HEK293 (cell line): ENCODE results near the gene ZNF841.
"Not testable (repeated sequence)": the region's sequence is repeated elsewhere in the genome, so short reads cannot be mapped to it uniquely, and the experiment has no call there.

ENCODE experiments used
- ZEB2 ChIP-seq: fragments of 450-650 bp; formaldehyde crosslinking; IDR thresholded peaks from 2 replicates; pipeline ENCODE4 v1.5.1; 2016; ENCODE audit warnings: missing biosample characterization, missing genetic modification characterization
- ZNF10 ChIP-seq: fragments of 450-650 bp; formaldehyde crosslinking; IDR thresholded peaks from 2 replicates; pipeline ENCODE4 v1.5.1; 2017; ENCODE audit warnings: missing biosample characterization, missing genetic modification characterization
- ZNF776 ChIP-seq: fragments of 450-650 bp; formaldehyde crosslinking; IDR thresholded peaks from 2 replicates; pipeline ENCODE4 v1.5.0; 2017; ENCODE audit warnings: missing biosample characterization, missing genetic modification characterization, borderline replicate concordance
- TF ChIP-seq, protein P1 (sequence below): fragments of 450-650 bp; formaldehyde crosslinking; IDR thresholded peaks from 2 replicates; pipeline ENCODE4 v1.5.1; 2016; ENCODE audit warnings: missing biosample characterization, missing genetic modification characterization

DNA sequence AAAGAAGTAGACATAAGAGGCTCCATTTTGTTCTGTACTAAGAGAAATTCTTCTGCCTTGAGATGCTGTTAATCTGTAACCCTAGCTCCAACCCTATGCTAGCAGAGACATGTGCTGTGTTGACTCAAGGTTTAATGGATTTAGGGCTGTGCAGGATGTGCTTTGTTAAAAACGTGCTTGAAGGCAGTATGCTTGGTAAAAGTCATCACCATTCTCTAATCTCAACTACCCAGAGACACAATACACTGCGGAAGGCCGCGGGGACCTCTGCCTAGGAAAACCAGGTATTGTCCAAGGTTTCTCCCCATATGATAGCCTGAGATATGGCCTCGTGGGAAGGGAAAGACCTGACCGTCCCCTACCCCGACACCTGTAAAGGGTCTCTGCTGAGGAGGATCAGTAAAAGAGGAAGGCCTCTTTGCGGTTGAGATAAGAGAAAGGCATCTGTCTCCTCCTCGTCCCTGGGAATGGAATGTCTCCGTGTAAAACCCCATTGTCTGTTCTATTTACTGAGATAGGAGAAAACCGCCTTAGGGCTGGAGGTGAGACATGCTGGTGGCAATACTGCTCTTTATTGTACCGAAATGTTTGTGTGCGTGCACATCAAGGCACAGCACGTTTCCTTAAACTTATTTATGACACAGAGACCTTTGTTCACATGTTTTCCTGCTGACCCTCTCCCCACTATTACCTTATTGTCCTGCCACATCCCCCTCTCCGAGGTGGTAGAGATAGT is 69.1 kb downstream of the ZNF841 start:
- not testable (repeated sequence) for TF ChIP-seq ZNF10, ZNF776, ZEB2 (tag by site-specific recombination)
- TF ChIP-seq, protein P1, sequence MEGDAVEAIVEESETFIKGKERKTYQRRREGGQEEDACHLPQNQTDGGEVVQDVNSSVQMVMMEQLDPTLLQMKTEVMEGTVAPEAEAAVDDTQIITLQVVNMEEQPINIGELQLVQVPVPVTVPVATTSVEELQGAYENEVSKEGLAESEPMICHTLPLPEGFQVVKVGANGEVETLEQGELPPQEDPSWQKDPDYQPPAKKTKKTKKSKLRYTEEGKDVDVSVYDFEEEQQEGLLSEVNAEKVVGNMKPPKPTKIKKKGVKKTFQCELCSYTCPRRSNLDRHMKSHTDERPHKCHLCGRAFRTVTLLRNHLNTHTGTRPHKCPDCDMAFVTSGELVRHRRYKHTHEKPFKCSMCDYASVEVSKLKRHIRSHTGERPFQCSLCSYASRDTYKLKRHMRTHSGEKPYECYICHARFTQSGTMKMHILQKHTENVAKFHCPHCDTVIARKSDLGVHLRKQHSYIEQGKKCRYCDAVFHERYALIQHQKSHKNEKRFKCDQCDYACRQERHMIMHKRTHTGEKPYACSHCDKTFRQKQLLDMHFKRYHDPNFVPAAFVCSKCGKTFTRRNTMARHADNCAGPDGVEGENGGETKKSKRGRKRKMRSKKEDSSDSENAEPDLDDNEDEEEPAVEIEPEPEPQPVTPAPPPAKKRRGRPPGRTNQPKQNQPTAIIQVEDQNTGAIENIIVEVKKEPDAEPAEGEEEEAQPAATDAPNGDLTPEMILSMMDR, result not testable (repeated sequence)
